Measurements from ENCODE around the gene IFITM1. TPM values are rescaled to one million over a fixed set of nuclear protein-coding genes. Genes with fewer than 3 reads are reported as not detected.

IFITM1 gene
- total and polyA plus RNA-seq, 8 donors, result 7.0 to 224 (median 41.0) TPM

- intact Hi-C loops (cut with DNase I; ENCODE audit: low total_unique reads), result no loop called here
- no peak for DNase-seq
- Histone ChIP-seq H3K27ac (no peak overlapping the region), H3K9me3 (no peaks in the 10 kb centered on the region), H3K27me3 (peaks cover 4 to 30% (median 15%) of the 10 kb centered on the region in 3 donors), H3K36me3 (peaks cover 0 to 42% (median 33%) of the 10 kb centered on the region in 4 donors), H3K4me1 (peaks cover 0 to 28% (median 25%) of the 10 kb centered on the region in 4 donors), H3K4me3 (no peak overlapping the region)
- 85 to 91% (median 89%) methylated on average over 9 to 27 of the region's 27 CpGs for WGBS, 5 donors
- TF ChIP-seq POLR2A (IDR thresholded peaks at IDR 0.05) (no peak), POLR2AphosphoS5 (IDR thresholded peaks at IDR 0.05) (no peak), EP300 (IDR thresholded peaks at IDR 0.05) (no peak), CTCF (IDR thresholded peaks at IDR 0.05) (no peak)
Measured at GRCh38 chr11:293852-294661, 19.8 kb upstream of the IFITM1 start.

- peaks cover 0 to 24% (median 17%) of the 10 kb centered on the region in 4 donors for H3K4me1 ChIP-seq
- H3K27ac ChIP-seq, result no peak overlapping the region
- H3K36me3 ChIP-seq, result peaks cover 0 to 42% (median 33%) of the 10 kb centered on the region in 4 donors
- H3K9me3 ChIP-seq, result no peaks in the 10 kb centered on the region
- TF ChIP-seq POLR2AphosphoS5 (IDR thresholded peaks at IDR 0.05), result no peak
- no peak for TF ChIP-seq CTCF (IDR thresholded peaks at IDR 0.05)
- TF ChIP-seq POLR2A (IDR thresholded peaks at IDR 0.05), result no peak
- no peak for TF ChIP-seq EP300 (IDR thresholded peaks at IDR 0.05)
- peaks cover 9 to 37% (median 22%) of the 10 kb centered on the region in 3 donors for H3K27me3 ChIP-seq
- H3K4me3 ChIP-seq, result no peak overlapping the region
- 91 to 92% (median 91%) methylated on average over 16 of the region's 16 CpGs; no CpG with 5 or more reads in 1 of the 5 donors for WGBS, 5 donors
- intact Hi-C loops (cut with DNase I; ENCODE audit: low total_unique reads), result no loop called here
- no peak for DNase-seq
Measured at GRCh38 chr11:294780-295179, 19.1 kb upstream of the IFITM1 start.

- no peak for DNase-seq
- 77 to 85% (median 83%) methylated on average over 23 to 26 of the region's 26 CpGs for WGBS, 5 donors
- no peaks in the 10 kb centered on the region for H3K9me3 ChIP-seq
- H3K36me3 ChIP-seq, result peaks cover 0 to 42% (median 33%) of the 10 kb centered on the region in 4 donors
- intact Hi-C loops (cut with DNase I; ENCODE audit: low total_unique reads), result no loop called here
- H3K27me3 ChIP-seq, result peaks cover 12 to 45% (median 30%) of the 10 kb centered on the region in 3 donors
- no peak for TF ChIP-seq EP300 (IDR thresholded peaks at IDR 0.05)
- no peak for TF ChIP-seq POLR2A (IDR thresholded peaks at IDR 0.05)
- TF ChIP-seq CTCF (IDR thresholded peaks at IDR 0.05), result no peak
- TF ChIP-seq POLR2AphosphoS5 (IDR thresholded peaks at IDR 0.05), result no peak
- no peak overlapping the region for H3K27ac ChIP-seq
- H3K4me1 ChIP-seq, result peaks cover 0 to 23% (median 9%) of the 10 kb centered on the region in 4 donors
- no peak overlapping the region for H3K4me3 ChIP-seq
Measured at GRCh38 chr11:295351-296170, 18.3 kb upstream of the IFITM1 start.

All from stomach (tissue), 9 donors.